Measurements from ENCODE around the gene HOXC9.
A peak's percentile ranks its signal among the peaks of the same experiment; 100 is the strongest.

The HOXC9 gene

GRCh38 chr12:53963434-53964314, 36.3 kb upstream of the HOXC9 start:
- no peak for DNase-seq (ENCODE audit: low spot score)

- DNase-seq (ENCODE audit: low spot score): no peak
Observed at GRCh38 chr12:53964315-53964713, 35.6 kb upstream of the HOXC9 start.

GRCh38 chr12:53965281-53966084, 34.5 kb upstream of the HOXC9 start:
- DNase-seq (ENCODE audit: low spot score): no peak

GRCh38 chr12:53966085-53966384, 33.9 kb upstream of the HOXC9 start:
- DNase-seq (ENCODE audit: low spot score): no peak

GRCh38 chr12:53966385-53967133, 33.4 kb upstream of the HOXC9 start:
- no peak for DNase-seq (ENCODE audit: low spot score)

GRCh38 chr12:53967421-53967925, 32.5 kb upstream of the HOXC9 start:
- no peak for DNase-seq (ENCODE audit: low spot score)

- DNase-seq (ENCODE audit: low spot score): no peak
Observed at GRCh38 chr12:53968214-53969127, 31.5 kb upstream of the HOXC9 start.

- no peak for DNase-seq (ENCODE audit: low spot score)
Observed at GRCh38 chr12:53969588-53970259, 30.2 kb upstream of the HOXC9 start.

GRCh38 chr12:53970451-53970850, 29.5 kb upstream of the HOXC9 start:
- DNase-seq (ENCODE audit: low spot score): no peak

GRCh38 chr12:53971129-53971528, 28.8 kb upstream of the HOXC9 start:
- no peak for DNase-seq (ENCODE audit: low spot score)

DNA sequence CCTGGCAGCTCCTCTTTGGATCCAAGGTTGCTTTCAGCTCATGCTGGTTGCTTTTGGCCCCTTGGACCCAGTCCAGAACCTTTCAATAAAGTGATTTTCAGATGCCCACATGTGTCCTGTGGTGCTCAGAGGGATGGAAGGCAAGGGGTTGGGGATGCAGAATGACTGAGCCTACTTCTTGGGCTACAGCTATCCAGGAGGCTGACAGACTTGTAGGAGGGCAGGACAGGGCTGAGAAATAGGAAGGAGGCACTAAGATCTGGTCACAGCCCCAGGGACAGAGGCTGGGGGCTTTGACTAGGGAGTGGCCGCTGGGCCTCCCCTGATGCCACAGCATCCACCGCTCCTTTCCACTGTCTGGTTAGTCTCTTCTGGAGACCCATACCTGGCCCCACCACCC, 28.3 kb upstream of the HOXC9 start:
- DNase-seq (ENCODE audit: low spot score): no peak

- DNase-seq (ENCODE audit: low spot score): no peak
Observed at GRCh38 chr12:53972152-53972702, 27.7 kb upstream of the HOXC9 start.

- no peak for DNase-seq (ENCODE audit: low spot score)
Observed at GRCh38 chr12:53972722-53973235, 27.2 kb upstream of the HOXC9 start, which contains the start of gene HOXC11. Gene HOXC11 (plus strand): TSS chr12:53973126. CDS start chr12:53973242, 116 bp downstream.

- no peak for DNase-seq (ENCODE audit: low spot score)
Observed at GRCh38 chr12:53973236-53974042, 26.5 kb upstream of the HOXC9 start.

- peak; percentile 69 for DNase-seq (ENCODE audit: low spot score)
Observed at GRCh38 chr12:53974084-53975063, 25.6 kb upstream of the HOXC9 start, which contains the start of gene HOTAIR. Gene HOTAIR (minus strand): TSS chr12:53974954.

GRCh38 chr12:53975064-53975471, 24.9 kb upstream of the HOXC9 start:
- no peak for DNase-seq (ENCODE audit: low spot score)

- no peak for DNase-seq (ENCODE audit: low spot score)
Observed at GRCh38 chr12:53975479-53976152, 24.3 kb upstream of the HOXC9 start.

All from D341Med (cell line).